ENCODE results near the gene FHIT. TPM values are rescaled to one million over a fixed set of nuclear protein-coding genes. Genes with fewer than 3 reads are reported as not detected.

FHIT gene
- total RNA-seq, 4 donors from 2014 or later = 1.6 to 12.9 (median 7.8) TPM

DNA sequence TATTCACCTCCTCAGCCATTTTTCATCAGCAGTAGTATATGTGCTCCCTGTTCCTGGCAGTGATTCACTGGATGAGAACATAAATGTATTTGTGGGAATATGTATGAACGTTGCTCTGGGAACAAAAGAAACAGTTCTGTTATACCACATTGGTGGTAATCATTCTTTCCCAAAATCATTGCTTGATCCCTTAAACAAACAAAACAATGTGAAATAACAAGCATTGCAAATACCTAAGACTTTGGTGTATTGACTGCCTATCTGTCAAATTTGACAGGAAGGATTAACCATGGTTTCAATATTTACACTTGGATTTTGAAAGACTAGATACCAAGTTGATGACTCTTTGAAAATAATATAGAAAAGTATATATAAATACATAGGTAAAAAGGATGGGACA is 284.1 kb downstream of the FHIT start:
- H3K9me3 ChIP-seq = peaks cover 0 to 37% (median 2%) of the 10 kb centered on the region in 4 donors
- H3K36me3 ChIP-seq = no peaks in the 10 kb centered on the region
- no peaks in the 10 kb centered on the region for H3K27me3 ChIP-seq
- DNase-seq (ENCODE audit: low spot score in 2 of 2) = no peak
- H3K27ac ChIP-seq = no peak overlapping the region
- H3K4me1 ChIP-seq = no peaks in the 10 kb centered on the region
- TF ChIP-seq POLR2A (IDR thresholded peaks at IDR 0.05) = no peak
- no peak overlapping the region for H3K4me3 ChIP-seq
- WGBS, 2 donors = 60 to 76% methylated on average over 1 of the region's 1 CpG

DNA sequence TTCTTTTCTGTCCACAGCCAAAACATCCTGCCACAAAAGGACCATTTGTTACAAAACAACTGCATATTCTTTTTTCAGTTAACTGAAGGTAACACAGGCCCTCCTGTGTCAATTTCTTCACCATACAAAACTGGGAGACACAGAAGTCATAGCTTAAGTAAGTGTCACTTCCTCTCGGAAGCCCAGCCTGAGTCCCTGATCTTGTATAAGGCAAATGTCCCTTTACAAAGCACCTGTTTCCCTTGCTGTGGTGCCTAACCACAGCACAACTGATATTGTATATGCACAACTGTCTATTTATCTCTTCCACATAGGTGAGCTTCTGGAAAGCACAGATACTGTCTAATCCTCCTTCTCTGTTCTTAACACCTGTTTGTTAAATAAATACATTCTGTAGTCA is 293.7 kb downstream of the FHIT start:
- Histone ChIP-seq H3K36me3 (no peaks in the 10 kb centered on the region), H3K27me3 (no peaks in the 10 kb centered on the region), H3K4me3 (no peak overlapping the region), H3K9me3 (peaks cover 0 to 30% (median 4%) of the 10 kb centered on the region in 4 donors), H3K27ac (no peak overlapping the region), H3K4me1 (no peaks in the 10 kb centered on the region)
- DNase-seq (ENCODE audit: low spot score in 2 of 2) = no peak
- TF ChIP-seq POLR2A (IDR thresholded peaks at IDR 0.05) (no peak), EP300 (IDR thresholded peaks at IDR 0.05) (no peak)
- TF ChIP-seq, protein P1, sequence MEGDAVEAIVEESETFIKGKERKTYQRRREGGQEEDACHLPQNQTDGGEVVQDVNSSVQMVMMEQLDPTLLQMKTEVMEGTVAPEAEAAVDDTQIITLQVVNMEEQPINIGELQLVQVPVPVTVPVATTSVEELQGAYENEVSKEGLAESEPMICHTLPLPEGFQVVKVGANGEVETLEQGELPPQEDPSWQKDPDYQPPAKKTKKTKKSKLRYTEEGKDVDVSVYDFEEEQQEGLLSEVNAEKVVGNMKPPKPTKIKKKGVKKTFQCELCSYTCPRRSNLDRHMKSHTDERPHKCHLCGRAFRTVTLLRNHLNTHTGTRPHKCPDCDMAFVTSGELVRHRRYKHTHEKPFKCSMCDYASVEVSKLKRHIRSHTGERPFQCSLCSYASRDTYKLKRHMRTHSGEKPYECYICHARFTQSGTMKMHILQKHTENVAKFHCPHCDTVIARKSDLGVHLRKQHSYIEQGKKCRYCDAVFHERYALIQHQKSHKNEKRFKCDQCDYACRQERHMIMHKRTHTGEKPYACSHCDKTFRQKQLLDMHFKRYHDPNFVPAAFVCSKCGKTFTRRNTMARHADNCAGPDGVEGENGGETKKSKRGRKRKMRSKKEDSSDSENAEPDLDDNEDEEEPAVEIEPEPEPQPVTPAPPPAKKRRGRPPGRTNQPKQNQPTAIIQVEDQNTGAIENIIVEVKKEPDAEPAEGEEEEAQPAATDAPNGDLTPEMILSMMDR (IDR thresholded peaks at IDR 0.05) = no peak
- WGBS, 2 donors = 64 to 79% methylated on average over 1 of the region's 1 CpG

DNA sequence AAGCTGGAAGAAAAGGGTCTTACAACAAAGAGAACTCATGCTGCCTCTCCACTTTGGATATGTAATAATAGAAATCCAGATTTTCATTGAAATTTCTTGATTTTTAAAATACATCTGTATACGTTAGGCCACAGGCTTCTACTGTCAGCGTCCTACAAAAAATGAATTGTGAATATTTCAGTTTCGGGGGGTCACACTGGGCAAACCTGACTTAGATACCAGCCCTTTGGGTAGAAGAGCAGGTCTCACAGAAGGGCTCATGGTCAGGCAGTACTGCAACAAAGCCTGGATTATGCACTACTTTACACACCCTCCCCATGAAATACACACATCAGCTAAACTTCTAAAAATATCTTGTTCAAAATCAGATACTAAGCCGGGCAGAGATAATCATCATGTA is 294.5 kb downstream of the FHIT start:
- Histone ChIP-seq H3K36me3 (no peaks in the 10 kb centered on the region), H3K9me3 (peaks cover 0 to 22% (median 4%) of the 10 kb centered on the region in 4 donors), H3K4me1 (no peaks in the 10 kb centered on the region), H3K27me3 (no peaks in the 10 kb centered on the region), H3K27ac (no peak overlapping the region), H3K4me3 (no peak overlapping the region)
- WGBS, 2 donors = 87 to 89% methylated on average over 4 of the region's 4 CpGs
- TF ChIP-seq, protein P1 (IDR thresholded peaks at IDR 0.05) = no peak
- no peak for TF ChIP-seq EP300 (IDR thresholded peaks at IDR 0.05)
- TF ChIP-seq POLR2A (IDR thresholded peaks at IDR 0.05) = no peak
- no peak for DNase-seq (ENCODE audit: low spot score in 2 of 2)

DNA sequence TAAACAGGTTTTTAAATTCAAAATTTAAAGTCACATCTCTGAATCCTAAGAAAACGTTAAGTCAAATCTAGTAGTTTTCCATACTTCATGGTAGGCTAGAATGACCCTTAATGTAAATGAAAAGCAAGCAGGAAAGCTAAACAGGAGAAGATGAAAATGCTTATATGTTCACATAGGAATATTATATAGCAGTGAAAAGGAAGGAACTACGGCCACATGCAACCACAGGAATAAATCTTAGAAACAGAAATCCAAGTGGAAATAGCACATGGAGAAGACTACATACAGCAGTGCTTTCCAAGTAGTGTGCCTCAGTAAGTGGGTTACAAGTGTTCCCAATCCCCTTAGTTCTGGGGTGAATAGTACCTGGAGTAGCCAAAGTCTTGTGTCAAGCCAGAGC is 296.2 kb downstream of the FHIT start:
- WGBS, 2 donors = 92% methylated on average over 2 of the region's 2 CpGs
- Histone ChIP-seq H3K27me3 (no peaks in the 10 kb centered on the region), H3K36me3 (no peaks in the 10 kb centered on the region), H3K4me1 (no peaks in the 10 kb centered on the region), H3K27ac (no peak overlapping the region), H3K4me3 (no peak overlapping the region), H3K9me3 (peaks cover 0 to 12% (median 1%) of the 10 kb centered on the region in 4 donors)
- no peak for DNase-seq (ENCODE audit: low spot score in 2 of 2)
- TF ChIP-seq, protein P1 (IDR thresholded peaks at IDR 0.05) = no peak
- TF ChIP-seq POLR2A (IDR thresholded peaks at IDR 0.05) (no peak), EP300 (IDR thresholded peaks at IDR 0.05) (no peak)

DNA sequence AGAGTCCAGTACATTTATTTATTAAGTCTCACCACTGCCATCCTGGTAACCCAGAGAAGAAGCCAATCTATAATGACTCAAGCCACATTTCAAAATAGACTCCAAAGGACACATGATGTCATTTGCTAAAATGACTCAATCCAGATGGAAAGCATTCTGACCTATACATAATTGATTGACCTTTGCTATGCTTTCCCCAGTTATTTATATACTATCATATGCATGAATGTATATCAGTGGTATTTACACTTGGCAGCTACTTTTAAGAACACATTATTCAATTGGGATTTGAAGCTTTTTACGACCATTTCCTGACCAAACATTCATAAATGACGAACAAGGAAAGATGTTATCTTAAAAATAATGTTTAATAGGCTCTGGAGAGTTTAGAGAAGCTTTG is 297.2 kb downstream of the FHIT start:
- Histone ChIP-seq H3K9me3 (peaks cover 0 to 12% (median 1%) of the 10 kb centered on the region in 4 donors), H3K4me3 (no peak overlapping the region), H3K4me1 (no peaks in the 10 kb centered on the region), H3K27ac (no peak overlapping the region), H3K27me3 (no peaks in the 10 kb centered on the region), H3K36me3 (no peaks in the 10 kb centered on the region)
- TF ChIP-seq POLR2A (IDR thresholded peaks at IDR 0.05) (no peak), EP300 (IDR thresholded peaks at IDR 0.05) (no peak)
- TF ChIP-seq, protein P1 (IDR thresholded peaks at IDR 0.05) = no peak
- 33 to 47% methylated on average over 2 of the region's 2 CpGs for whole genome bisulfite sequencing, 2 donors
- no peak for DNase-seq (ENCODE audit: low spot score in 2 of 2)

DNA sequence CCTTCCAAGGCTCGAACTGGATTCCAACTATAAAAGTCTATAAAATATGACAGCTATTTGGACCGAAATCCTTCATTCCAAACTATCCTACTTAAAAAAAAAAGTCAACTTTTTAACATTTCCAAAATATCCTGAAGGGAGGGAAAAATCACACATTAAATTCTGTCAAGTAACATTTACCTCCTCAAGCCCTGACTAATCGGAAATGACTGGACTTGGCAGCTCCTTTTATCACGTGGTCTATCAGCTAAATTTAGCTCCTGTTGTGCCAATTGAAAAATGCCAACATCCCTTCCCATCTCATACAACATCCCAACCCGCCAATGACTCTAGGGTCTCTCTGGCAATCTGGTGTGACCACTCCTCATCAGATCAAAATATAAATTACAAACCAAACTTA is 297.9 kb downstream of the FHIT start:
- Histone ChIP-seq H3K9me3 (peaks cover 0 to 12% (median 1%) of the 10 kb centered on the region in 4 donors), H3K4me3 (no peak overlapping the region), H3K36me3 (no peaks in the 10 kb centered on the region), H3K4me1 (no peaks in the 10 kb centered on the region), H3K27me3 (no peaks in the 10 kb centered on the region), H3K27ac (no peak overlapping the region)
- no peak for DNase-seq (ENCODE audit: low spot score in 2 of 2)
- TF ChIP-seq POLR2A (IDR thresholded peaks at IDR 0.05) = no peak
- TF ChIP-seq EP300 (IDR thresholded peaks at IDR 0.05) = no peak
- TF ChIP-seq, protein P1 (IDR thresholded peaks at IDR 0.05) = no peak
- WGBS, 2 donors = 59 to 65% methylated on average over 5 of the region's 5 CpGs
